Stimulated activated CD4-positive, alpha-beta T cell treated with anti-CD3 and anti-CD28 coated beads, Interleukin-15, amount 100 ng/mL, for 48 hours (primary cell): ENCODE measurements around the gene UTS2B.

Source experiments
- DNase-seq, 2 donors: peaks; one replicate each; pipeline ENCODE4 v3.0.0-alpha.2; 2020; ENCODE audit warnings: low read depth in 2 of 2

UTS2B gene

DNA sequence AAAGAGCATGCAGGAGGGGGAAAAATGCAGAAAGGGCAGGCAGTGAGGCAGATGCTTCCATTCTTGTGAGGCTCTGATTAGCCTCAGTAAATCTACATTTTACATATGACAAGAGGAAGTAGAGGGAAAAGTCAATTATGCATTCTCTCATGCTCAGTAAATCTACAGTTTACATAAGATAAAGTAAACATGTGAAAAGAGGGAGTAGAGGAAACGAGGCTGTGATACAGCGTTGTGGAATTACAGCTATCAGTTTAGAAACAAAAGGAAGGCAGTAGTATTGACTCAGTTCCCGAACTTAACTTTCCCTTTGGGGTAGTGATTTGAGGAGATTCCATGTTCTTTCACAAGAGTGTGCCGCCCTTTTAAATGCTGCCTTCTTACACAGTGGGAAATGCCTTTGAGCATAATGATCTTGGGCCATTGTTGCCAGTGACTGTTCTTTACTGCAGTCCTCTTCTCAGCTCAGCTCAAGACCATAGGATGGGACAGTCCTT, 92.0 kb downstream of the UTS2B start:
- DNase-seq, result no peak

- no peak for DNase-seq
Observed at GRCh38 chr3:191237047-191237882, 93.1 kb downstream of the UTS2B start.

DNA sequence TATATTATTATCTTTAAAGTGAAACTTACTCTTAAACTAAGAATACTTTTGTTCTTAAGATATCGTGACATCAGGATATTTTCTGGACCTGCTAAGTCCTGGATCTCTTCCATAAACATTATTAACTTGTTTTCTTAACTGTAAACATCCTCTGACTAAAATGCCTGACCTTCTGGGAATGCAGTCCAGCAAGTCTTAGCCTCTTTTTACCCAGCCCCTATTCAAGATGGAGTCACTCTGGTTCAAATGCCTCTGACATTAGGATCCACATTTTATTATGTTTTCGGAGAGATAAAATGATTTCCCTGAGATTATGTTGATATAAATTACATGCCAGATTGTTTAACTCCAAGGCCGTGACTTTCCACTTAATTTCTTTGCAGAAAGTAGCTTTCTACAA, 93.7 kb downstream of the UTS2B start:
- no peak for DNase-seq

GRCh38 chr3:191235331-191236314, 94.7 kb downstream of the UTS2B start:
- DNase-seq, result no peak

DNA sequence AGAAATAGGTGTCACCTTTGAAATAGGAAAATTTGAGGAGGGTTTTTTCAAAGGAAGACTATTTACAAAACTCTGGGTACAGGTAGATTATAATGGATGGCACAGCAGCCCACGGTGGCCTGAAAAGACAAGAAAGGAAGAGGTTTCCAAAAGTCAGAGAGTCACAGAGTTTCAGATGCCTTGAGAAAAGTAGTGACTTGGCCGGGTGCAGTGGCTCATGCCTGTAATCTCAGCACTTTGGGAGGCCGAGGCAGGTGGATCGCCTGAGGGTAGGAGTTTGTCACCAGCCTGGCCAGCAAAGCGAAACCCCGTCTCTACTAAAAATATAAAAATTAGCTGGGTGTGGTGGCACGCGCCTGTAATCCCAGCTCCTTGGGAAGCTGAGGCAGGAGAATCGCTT, 96.1 kb downstream of the UTS2B start:
- DNase-seq, result no peak

DNA sequence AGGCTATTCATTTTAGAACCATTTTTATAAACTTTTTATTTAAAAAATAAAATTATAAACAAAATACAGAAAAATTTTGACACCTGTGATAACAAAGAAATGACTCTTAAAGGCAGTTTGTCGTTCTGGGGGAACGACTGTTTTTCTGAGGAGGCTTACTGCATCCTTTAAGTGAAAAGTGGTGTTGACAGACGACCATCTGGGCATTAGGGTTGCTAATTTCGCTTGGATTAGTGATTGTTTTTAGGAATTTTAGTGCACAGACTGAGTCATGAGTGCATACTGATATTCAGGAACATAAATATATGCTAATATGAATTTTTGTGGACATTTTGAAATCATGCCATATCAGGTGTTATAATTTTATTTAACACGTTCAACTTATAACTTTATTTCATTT, 102.8 kb downstream of the UTS2B start:
- no peak for DNase-seq

- DNase-seq, result no peak
Observed at GRCh38 chr3:191221638-191222037, 108.7 kb downstream of the UTS2B start.

DNA sequence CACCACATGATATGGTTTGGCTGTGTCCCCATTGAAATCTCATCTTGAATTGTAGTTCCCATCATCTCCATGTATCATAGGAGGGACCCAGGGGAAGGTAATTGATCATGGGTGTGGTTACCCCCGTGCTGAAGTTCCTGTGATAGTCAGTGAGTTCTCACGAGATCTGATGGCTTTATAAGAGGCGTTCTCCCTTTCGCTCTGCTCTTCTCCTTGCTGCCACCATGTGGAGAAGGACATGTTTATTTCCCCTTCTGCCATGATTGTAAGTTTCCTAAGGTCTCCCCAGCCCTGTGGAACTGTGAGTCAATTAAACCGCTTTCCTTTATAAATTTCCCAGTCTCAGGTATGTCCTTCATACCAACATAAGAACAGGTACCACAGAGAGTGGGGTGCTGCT, 109.4 kb downstream of the UTS2B start:
- no peak for DNase-seq

GRCh38 chr3:191217301-191217700, 113.0 kb downstream of the UTS2B start:
- DNase-seq, result no peak
